Neural progenitor cell (in vitro differentiated cells): ENCODE results near the gene PEX10. TPM values are rescaled to one million over a fixed set of nuclear protein-coding genes. Genes with fewer than 3 reads are reported as not detected.

Experiments used
- DNase-seq: peaks from one replicate; pipeline ENCODE4 v3.0.0-alpha.2; 2016; ENCODE audit warnings: low spot score
- H2AFZ ChIP-seq: fragments of 200-600 bp; sonication (generic); replicated peaks from 2 replicates; pipeline ENCODE4 v1.6.1; 2016; ENCODE audit warnings: antibody characterized with exemption
- H3F3A ChIP-seq: fragments of 200-600 bp; sonication (generic); 2 replicates; pipeline ENCODE4 v1.6.1; 2016; ENCODE audit warnings: antibody characterized with exemption, low read depth
- H3K27ac ChIP-seq: fragments of 200-600 bp; sonication (generic); 2 replicates; pipeline ENCODE4 v1.5.1; 2016; ENCODE audit warnings: mild to moderate bottlenecking
- H3K27me3 ChIP-seq: fragments of 200-600 bp; sonication (generic); 2 replicates; pipeline ENCODE4 v1.6.1; 2016; ENCODE audit warnings: mild to moderate bottlenecking, moderate library complexity
- H3K36me3 ChIP-seq: fragments of 200-600 bp; sonication (generic); 2 replicates; pipeline ENCODE4 v1.5.1; 2016
- H3K4me1 ChIP-seq: fragments of 200-600 bp; sonication (generic); 2 replicates; pipeline ENCODE4 v1.6.1; 2016; ENCODE audit warnings: mixed run types
- H3K4me2 ChIP-seq: fragments of 200-600 bp; sonication (generic); 2 replicates; pipeline ENCODE4 v1.6.1; 2016
- H3K4me3 ChIP-seq: fragments of 200-600 bp; sonication (generic); 2 replicates; pipeline ENCODE4 v1.5.1; 2016
- H3K79me2 ChIP-seq: fragments of 200-600 bp; sonication (generic); 2 replicates; pipeline ENCODE4 v1.6.1; 2016; ENCODE audit warnings: low read depth
- H3K9ac ChIP-seq: fragments of 200-600 bp; sonication (generic); 2 replicates; pipeline ENCODE4 v1.6.1; 2016
- H3K9me3 ChIP-seq: fragments of 200-600 bp; sonication (generic); 2 replicates; pipeline ENCODE4 v1.5.1; 2016; ENCODE audit warnings: low read depth
- H4K20me1 ChIP-seq: fragments of 200-600 bp; sonication (generic); 2 replicates; pipeline ENCODE4 v1.6.1; 2016; ENCODE audit warnings: low read depth
- H3K27ac Mint-ChIP-seq: 3 replicates; pipeline ENCODE4 v1.8.0; 2021; ENCODE audit warnings: mixed read lengths
- H3K27me3 Mint-ChIP-seq: 2 replicates; pipeline ENCODE4 v1.8.0; 2022; ENCODE audit warnings: low read depth, mild to moderate bottlenecking, inconsistent platforms, moderate library complexity, mixed read lengths; ENCODE audit not compliant: insufficient read depth
- H3K36me3 Mint-ChIP-seq: 3 replicates; pipeline ENCODE4 v1.8.0; 2021; ENCODE audit warnings: mixed read lengths
- H3K4me1 Mint-ChIP-seq: 3 replicates; pipeline ENCODE4 v1.8.0; 2021; ENCODE audit warnings: mixed read lengths
- H3K4me3 Mint-ChIP-seq: 3 replicates; pipeline ENCODE4 v1.8.0; 2021; ENCODE audit warnings: mild to moderate bottlenecking, moderate library complexity, mixed read lengths
- H3K9me3 Mint-ChIP-seq: 3 replicates; pipeline ENCODE4 v1.8.0; 2020; ENCODE audit warnings: mixed read lengths
- EZH2 ChIP-seq: fragments of 200-600 bp; sonication (generic); IDR thresholded peaks from 2 replicates; pipeline ENCODE4 v1.6.1; 2017; ENCODE audit warnings: antibody characterized with exemption, mild to moderate bottlenecking, moderate library complexity
- EZH2phosphoT487 ChIP-seq: fragments of 200-600 bp; sonication (generic); IDR thresholded peaks from 2 replicates; pipeline ENCODE4 v1.6.1; 2017; ENCODE audit warnings: antibody characterized with exemption
- total RNA-seq: library from RNA; depleted of rRNA; stranded (reverse); fragments of >200 nt; gene quantifications from 2 replicates; pipeline ENCODE4 v1.2.3, GENCODE V29; 2015; ENCODE audit warnings: low replicate concordance
- TF ChIP-seq, protein P1 (sequence below): fragments of 200-600 bp; sonication (generic); IDR thresholded peaks from 2 replicates; pipeline ENCODE4 v1.5.1; 2017; ENCODE audit warnings: antibody characterized with exemption, mild to moderate bottlenecking

The PEX10 gene
- total RNA-seq, 1 donor from 2014 or later = 15.1 TPM

DNA sequence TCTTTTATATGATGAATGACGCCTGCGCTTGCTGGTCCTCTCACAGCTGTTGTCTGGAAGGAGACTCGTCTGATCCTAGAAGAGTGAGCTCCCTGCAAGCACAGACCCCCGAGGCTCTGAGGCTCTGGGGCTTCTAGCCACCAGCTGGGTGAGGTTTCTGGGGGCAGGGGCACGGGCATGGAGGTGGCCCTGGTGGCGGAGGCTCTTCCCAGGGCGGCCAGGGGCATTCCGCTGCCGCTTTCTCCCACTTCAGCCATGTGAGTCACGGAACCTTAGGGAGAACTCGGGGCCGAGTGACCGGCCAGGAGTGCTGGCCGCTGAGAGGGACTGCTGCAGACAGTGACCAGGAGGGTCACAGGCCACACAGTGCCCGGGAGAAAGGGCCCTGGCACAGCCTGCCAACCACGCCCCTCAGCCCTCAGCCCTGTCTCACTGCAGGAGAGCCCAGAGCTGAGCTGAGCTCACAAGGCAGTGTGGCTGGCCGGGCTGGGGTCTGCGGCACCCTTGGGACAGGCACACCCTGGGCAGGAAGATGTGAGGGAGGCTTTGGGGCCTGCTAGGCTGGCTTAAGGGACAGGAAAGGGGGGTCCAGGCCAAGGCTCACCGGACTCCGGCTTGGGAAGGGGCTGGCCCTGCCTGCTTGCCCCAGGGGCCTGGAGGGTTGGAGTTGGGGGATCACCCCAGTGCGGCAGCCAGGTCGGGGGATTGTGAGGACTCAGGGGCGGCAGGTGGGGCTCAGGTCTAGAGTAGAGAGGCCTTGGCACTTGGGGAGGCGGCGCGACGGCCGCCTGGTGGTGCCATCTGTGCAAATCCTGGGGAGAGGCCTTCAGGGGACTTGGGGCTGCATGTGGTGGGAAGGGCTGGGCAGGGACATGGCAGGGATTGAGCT lies 56.7 kb downstream of the PEX10 start:
- Mint-ChIP-seq H3K27me3 (peaks cover 2% of the 10 kb centered on the region), H3K9me3 (no peaks in the 10 kb centered on the region), H3K27ac (peak overlapping the region; percentile 60), H3K4me1 (peaks cover 14% of the 10 kb centered on the region), H3K36me3 (peaks cover 4% of the 10 kb centered on the region), H3K4me3 (no peak overlapping the region)
- no peaks in the 10 kb centered on the region for H3K79me2 ChIP-seq
- no peaks in the 10 kb centered on the region for H3K36me3 ChIP-seq
- TF ChIP-seq EZH2phosphoT487 (no peak), EZH2 (no peak)
- TF ChIP-seq, protein P1, sequence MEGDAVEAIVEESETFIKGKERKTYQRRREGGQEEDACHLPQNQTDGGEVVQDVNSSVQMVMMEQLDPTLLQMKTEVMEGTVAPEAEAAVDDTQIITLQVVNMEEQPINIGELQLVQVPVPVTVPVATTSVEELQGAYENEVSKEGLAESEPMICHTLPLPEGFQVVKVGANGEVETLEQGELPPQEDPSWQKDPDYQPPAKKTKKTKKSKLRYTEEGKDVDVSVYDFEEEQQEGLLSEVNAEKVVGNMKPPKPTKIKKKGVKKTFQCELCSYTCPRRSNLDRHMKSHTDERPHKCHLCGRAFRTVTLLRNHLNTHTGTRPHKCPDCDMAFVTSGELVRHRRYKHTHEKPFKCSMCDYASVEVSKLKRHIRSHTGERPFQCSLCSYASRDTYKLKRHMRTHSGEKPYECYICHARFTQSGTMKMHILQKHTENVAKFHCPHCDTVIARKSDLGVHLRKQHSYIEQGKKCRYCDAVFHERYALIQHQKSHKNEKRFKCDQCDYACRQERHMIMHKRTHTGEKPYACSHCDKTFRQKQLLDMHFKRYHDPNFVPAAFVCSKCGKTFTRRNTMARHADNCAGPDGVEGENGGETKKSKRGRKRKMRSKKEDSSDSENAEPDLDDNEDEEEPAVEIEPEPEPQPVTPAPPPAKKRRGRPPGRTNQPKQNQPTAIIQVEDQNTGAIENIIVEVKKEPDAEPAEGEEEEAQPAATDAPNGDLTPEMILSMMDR = no peak
- no peak overlapping the region for H3K9ac ChIP-seq
- H3K9me3 ChIP-seq = no peaks in the 10 kb centered on the region
- H3F3A ChIP-seq = no peaks in the 10 kb centered on the region
- no peaks in the 10 kb centered on the region for H4K20me1 ChIP-seq
- no peak overlapping the region for H2AFZ ChIP-seq
- no peak for DNase-seq
- H3K4me1 ChIP-seq = peaks cover 13% of the 10 kb centered on the region
- no peak overlapping the region for H3K4me2 ChIP-seq
- no peak overlapping the region for H3K27ac ChIP-seq
- no peaks in the 10 kb centered on the region for H3K27me3 ChIP-seq
- no peak overlapping the region for H3K4me3 ChIP-seq

DNA sequence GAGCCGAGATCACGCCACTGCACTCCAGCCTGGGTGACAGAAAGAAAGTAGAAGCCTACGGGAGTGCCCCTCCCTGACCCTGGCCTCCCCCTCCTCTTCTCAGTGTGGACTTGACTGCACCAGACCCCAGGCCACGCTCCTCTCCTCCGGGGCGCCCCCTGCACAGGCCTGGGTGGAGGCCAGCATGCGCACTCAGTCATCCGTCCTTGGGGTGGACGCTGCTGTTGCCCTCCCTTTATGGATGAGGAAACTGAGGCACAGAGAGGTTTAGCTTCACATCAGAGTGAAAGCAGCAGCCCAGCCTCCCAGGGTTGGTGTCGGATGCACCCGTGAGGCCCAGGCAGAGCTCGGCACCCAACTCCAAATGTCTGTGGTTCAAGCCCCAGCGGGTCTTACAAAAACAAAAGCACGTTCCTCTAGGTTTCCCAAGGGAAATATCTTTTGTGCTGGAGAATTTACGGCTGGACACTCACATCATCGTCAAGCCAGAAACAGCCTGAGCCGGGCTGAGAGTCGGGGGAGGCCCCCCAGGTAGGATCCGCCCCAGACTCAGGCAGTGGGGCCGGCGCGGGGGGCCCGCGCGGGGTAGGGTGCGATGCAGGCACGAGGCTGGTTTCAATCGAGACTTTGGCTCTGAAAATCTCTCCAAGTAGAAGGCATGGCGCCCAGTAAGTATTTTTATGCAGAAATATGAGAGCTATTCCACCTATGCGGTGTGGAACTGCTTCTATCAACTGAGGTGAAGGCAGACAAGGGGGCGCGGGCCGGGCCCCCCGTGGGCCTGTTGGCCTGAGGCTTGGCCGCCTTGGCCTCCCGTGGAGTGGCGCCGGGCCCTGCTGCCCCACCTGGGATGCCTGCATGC lies 57.6 kb downstream of the PEX10 start:
- peaks cover 3% of the 10 kb centered on the region for H3F3A ChIP-seq
- Mint-ChIP-seq H3K27me3 (peaks cover 2% of the 10 kb centered on the region), H3K4me3 (no peak overlapping the region), H3K36me3 (no peaks in the 10 kb centered on the region), H3K9me3 (no peaks in the 10 kb centered on the region), H3K27ac (no peak overlapping the region), H3K4me1 (peaks cover 20% of the 10 kb centered on the region)
- no peak for TF ChIP-seq EZH2
- TF ChIP-seq, protein P1 = no peak
- no peak for TF ChIP-seq EZH2phosphoT487
- no peak overlapping the region for H2AFZ ChIP-seq
- H4K20me1 ChIP-seq = no peaks in the 10 kb centered on the region
- no peaks in the 10 kb centered on the region for H3K27me3 ChIP-seq
- no peaks in the 10 kb centered on the region for H3K9me3 ChIP-seq
- no peaks in the 10 kb centered on the region for H3K36me3 ChIP-seq
- no peak overlapping the region for H3K4me2 ChIP-seq
- peaks cover 22% of the 10 kb centered on the region for H3K4me1 ChIP-seq
- no peak for DNase-seq
- H3K79me2 ChIP-seq = no peaks in the 10 kb centered on the region
- no peak overlapping the region for H3K4me3 ChIP-seq
- H3K27ac ChIP-seq = no peak overlapping the region
- H3K9ac ChIP-seq = no peak overlapping the region

Other genes starting within 250 kb of the PEX10 start
- gene FAAP20, start 217.8 kb downstream of the PEX10 start, total RNA-seq = 11.3 and 68.2 TPM in 2 replicates
- gene SKI, start 184.2 kb downstream of the PEX10 start, total RNA-seq = 7.4 and 15.7 TPM in 2 replicates
- gene MORN1, start 21.0 kb downstream of the PEX10 start, total RNA-seq = 7.0 and 15.5 TPM in 2 replicates
- 39.1 and 42.5 TPM in 2 replicates for gene RER1, start 20.7 kb downstream of the PEX10 start, total RNA-seq
- 0.54 and 2.0 TPM in 2 replicates for gene PLCH2, start 63.7 kb upstream of the PEX10 start, total RNA-seq
- gene PANK4, start 114.0 kb upstream of the PEX10 start, total RNA-seq = 30.6 and 53.9 TPM in 2 replicates
- 6.4 and 28.2 TPM in 2 replicates for gene HES5, start 117.7 kb upstream of the PEX10 start, total RNA-seq
- 0.65 TPM in 1 of 2 replicates, not detected in the other for gene TNFRSF14, start 143.8 kb upstream of the PEX10 start, total RNA-seq
- gene PRXL2B, start 174.2 kb upstream of the PEX10 start, total RNA-seq = 10.0 and 29.6 TPM in 2 replicates
- 0.19 and 0.31 TPM in 2 replicates for gene MMEL1, start 220.5 kb upstream of the PEX10 start, total RNA-seq